OCI-LY3 (cell line): ENCODE measurements around the gene ASTL.

Experiments
- H2AFZ ChIP-seq: fragments of 200-600, 300-600 bp; shearing (Covaris generic); 2 replicates; pipeline ENCODE4 v1.6.0; 2014; ENCODE audit warnings: antibody characterized with exemption, low read depth, low read length
- H3K27ac ChIP-seq: fragments of 200-600, 300-600 bp; sonication (generic); 2 replicates; pipeline ENCODE4 v1.5.1; 2014; ENCODE audit warnings: mild to moderate bottlenecking, low read length, moderate library complexity, mixed read lengths
- H3K27me3 ChIP-seq: fragments of 200-600, 300-600 bp; sonication (generic); 2 replicates; pipeline ENCODE4 v1.6.1; 2014; ENCODE audit warnings: low read depth, low read length, mixed read lengths
- H3K36me3 ChIP-seq: fragments of 200-600, 300-600 bp; sonication (generic); replicated peaks from 2 replicates; pipeline ENCODE3; 2014; ENCODE audit warnings: low read depth, low read length, mixed read lengths
- H3K4me1 ChIP-seq: fragments of 300-600, 200-600 bp; sonication (generic); 2 replicates; pipeline ENCODE4 v1.6.1; 2014; ENCODE audit warnings: low read length, mixed read lengths
- H3K4me2 ChIP-seq: fragments of 200-600, 300-600 bp; sonication (generic); 2 replicates; pipeline ENCODE4 v1.6.1; 2014; ENCODE audit warnings: low read length, mixed read lengths
- H3K4me3 ChIP-seq: fragments of 300-600, 200-600 bp; sonication (generic); 2 replicates; pipeline ENCODE4 v1.5.1; 2014; ENCODE audit warnings: antibody characterized with exemption, mild to moderate bottlenecking, low read length, moderate library complexity
- H3K79me2 ChIP-seq: fragments of 300-600, 200-600 bp; shearing (Covaris generic); 2 replicates; pipeline ENCODE4 v1.6.1; 2014; ENCODE audit warnings: mild to moderate bottlenecking, low read length, mixed read lengths
- H3K9ac ChIP-seq: fragments of 300-600, 200-600 bp; shearing (Covaris generic); 2 replicates; pipeline ENCODE4 v1.6.0; 2014; ENCODE audit warnings: mild to moderate bottlenecking, low read length, moderate library complexity
- H3K9me3 ChIP-seq: fragments of 200-600, 300-600 bp; shearing (Covaris generic); 2 replicates; pipeline ENCODE4 v1.6.1; 2014; ENCODE audit warnings: low read length, mixed read lengths; ENCODE audit not compliant: insufficient read depth
- H4K20me1 ChIP-seq: fragments of 200-600, 300-600 bp; sonication (generic); 2 replicates; pipeline ENCODE4 v1.6.1; 2016; ENCODE audit warnings: low read length, mixed read lengths; ENCODE audit not compliant: insufficient read depth
- CTCF ChIP-seq: fragments of 200-600, 300-600 bp; sonication (generic); IDR thresholded peaks from 2 replicates; pipeline ENCODE4 v1.5.1; 2014; ENCODE audit warnings: antibody characterized with exemption, low read length, low read depth
- EZH2phosphoT487 ChIP-seq: fragments of 200-600 bp; shearing (Covaris generic); IDR thresholded peaks from 2 replicates; pipeline ENCODE4 v1.6.1; 2018; ENCODE audit warnings: antibody characterized with exemption, mixed run types, low read depth

ASTL gene

DNA sequence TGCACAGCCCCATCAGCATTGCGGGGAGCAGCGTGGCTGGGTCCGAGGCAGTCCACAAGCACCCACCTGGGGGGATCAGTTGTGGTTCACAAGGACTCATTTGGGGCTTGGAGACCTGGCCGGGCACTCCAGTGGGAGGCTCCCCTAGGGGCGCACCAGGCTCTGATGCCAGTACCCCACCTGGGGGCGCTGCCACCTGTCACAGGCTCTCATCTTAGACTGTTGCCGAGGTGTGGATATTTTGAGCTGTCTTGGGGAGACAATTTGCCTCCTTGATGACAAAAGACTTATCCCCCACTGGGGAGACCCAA lies 25.0 kb downstream of the ASTL start:
- H3K36me3 ChIP-seq = no peaks in the 10 kb centered on the region
- H3K27me3 ChIP-seq = peaks cover 6% of the 10 kb centered on the region
- peaks cover 5% of the 10 kb centered on the region for H3K4me1 ChIP-seq
- no peak overlapping the region for H3K9ac ChIP-seq
- no peak overlapping the region for H3K4me2 ChIP-seq
- H3K9me3 ChIP-seq = no peaks in the 10 kb centered on the region
- no peak overlapping the region for H3K4me3 ChIP-seq
- no peaks in the 10 kb centered on the region for H4K20me1 ChIP-seq
- H3K79me2 ChIP-seq = no peaks in the 10 kb centered on the region
- H2AFZ ChIP-seq = no peak overlapping the region
- H3K27ac ChIP-seq = no peak overlapping the region
- no peak for TF ChIP-seq EZH2phosphoT487
- peak; percentile 37 for TF ChIP-seq CTCF

- H3K27ac ChIP-seq = no peak overlapping the region
- peaks cover 4% of the 10 kb centered on the region for H3K27me3 ChIP-seq
- no peaks in the 10 kb centered on the region for H3K36me3 ChIP-seq
- no peaks in the 10 kb centered on the region for H3K79me2 ChIP-seq
- no peaks in the 10 kb centered on the region for H3K9me3 ChIP-seq
- H3K9ac ChIP-seq = no peak overlapping the region
- H3K4me2 ChIP-seq = no peak overlapping the region
- TF ChIP-seq CTCF = no peak
- TF ChIP-seq EZH2phosphoT487 = no peak
- H3K4me3 ChIP-seq = no peak overlapping the region
- no peak overlapping the region for H2AFZ ChIP-seq
- peaks cover 5% of the 10 kb centered on the region for H3K4me1 ChIP-seq
- H4K20me1 ChIP-seq = no peaks in the 10 kb centered on the region
Measured at GRCh38 chr2:96112501-96113366, 25.6 kb downstream of the ASTL start.

GRCh38 chr2:96111823-96112500 lies 26.3 kb downstream of the ASTL start:
- no peaks in the 10 kb centered on the region; the same call in none of the 2 replicates for H3K27me3 ChIP-seq
- H3K9ac ChIP-seq = no peak overlapping the region
- H2AFZ ChIP-seq = no peak overlapping the region
- no peak overlapping the region for H3K4me2 ChIP-seq
- H4K20me1 ChIP-seq = no peaks in the 10 kb centered on the region
- no peak overlapping the region for H3K4me3 ChIP-seq
- no peak overlapping the region for H3K27ac ChIP-seq
- no peaks in the 10 kb centered on the region for H3K36me3 ChIP-seq
- H3K79me2 ChIP-seq = no peaks in the 10 kb centered on the region
- no peaks in the 10 kb centered on the region for H3K4me1 ChIP-seq
- TF ChIP-seq EZH2phosphoT487 (no peak), CTCF (peak; percentile 21)
- no peaks in the 10 kb centered on the region for H3K9me3 ChIP-seq

DNA sequence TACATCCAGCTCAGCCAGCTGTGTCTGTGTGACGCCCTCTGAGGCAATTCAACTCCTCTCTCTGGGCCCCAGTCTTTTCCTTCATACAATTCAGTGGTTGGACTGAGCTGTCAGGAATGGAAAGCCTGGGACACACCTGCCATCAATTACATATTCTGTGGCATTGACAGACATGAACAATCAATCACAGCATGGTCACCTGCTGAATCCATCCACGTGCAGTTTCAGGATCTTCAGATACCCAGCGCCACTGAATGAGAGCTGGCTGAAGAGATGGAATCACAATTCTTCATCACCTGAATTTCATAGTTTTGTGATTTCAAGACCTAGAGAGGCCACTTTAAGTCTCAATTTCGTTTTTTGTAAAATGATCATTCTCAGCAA lies 27.1 kb downstream of the ASTL start:
- Histone ChIP-seq H3K4me1 (no peaks in the 10 kb centered on the region), H3K79me2 (no peaks in the 10 kb centered on the region), H3K4me3 (no peak overlapping the region), H4K20me1 (no peaks in the 10 kb centered on the region), H3K4me2 (no peak overlapping the region), H3K9ac (no peak overlapping the region), H3K27me3 (no peaks in the 10 kb centered on the region; the same call in none of the 2 replicates), H3K9me3 (no peaks in the 10 kb centered on the region), H3K36me3 (no peaks in the 10 kb centered on the region), H2AFZ (no peak overlapping the region), H3K27ac (no peak overlapping the region)
- TF ChIP-seq CTCF (no peak), EZH2phosphoT487 (no peak)
